LoVo (cell line): Measurements from ENCODE around the gene TNIK.

Experiments used
- DNase-seq: peaks from one replicate; pipeline ENCODE4 v3.0.0-alpha.2; 2016; ENCODE audit warnings: low spot score

The TNIK gene

GRCh38 chr3:171163101-171164066 lies 296.8 kb downstream of the TNIK start:
- no peak for DNase-seq

GRCh38 chr3:171160325-171160724 lies 299.9 kb downstream of the TNIK start:
- no peak for DNase-seq

GRCh38 chr3:171159822-171160157 lies 300.4 kb downstream of the TNIK start:
- DNase-seq: no peak

GRCh38 chr3:171159024-171159821 lies 301.0 kb downstream of the TNIK start:
- DNase-seq: no peak

GRCh38 chr3:171157980-171158379 lies 302.2 kb downstream of the TNIK start:
- DNase-seq: no peak

GRCh38 chr3:171157286-171157685 lies 302.9 kb downstream of the TNIK start:
- DNase-seq: no peak

GRCh38 chr3:171156401-171157010 lies 303.7 kb downstream of the TNIK start:
- peak; percentile 37 for DNase-seq

- no peak for DNase-seq
Observed at GRCh38 chr3:171155122-171155700, 305.0 kb downstream of the TNIK start.

- DNase-seq: no peak
Observed at GRCh38 chr3:171150945-171151344, 309.3 kb downstream of the TNIK start.

- DNase-seq: no peak
Observed at GRCh38 chr3:171149526-171150116, 310.6 kb downstream of the TNIK start.

GRCh38 chr3:171145798-171146197 lies 314.4 kb downstream of the TNIK start:
- DNase-seq: no peak

- DNase-seq: no peak
Observed at GRCh38 chr3:171142985-171143384, 317.2 kb downstream of the TNIK start.

- no peak for DNase-seq
Observed at GRCh38 chr3:171140246-171140645, 320.0 kb downstream of the TNIK start.

- no peak for DNase-seq
Observed at GRCh38 chr3:171138027-171138426, 322.2 kb downstream of the TNIK start.

GRCh38 chr3:171135549-171135948 lies 324.7 kb downstream of the TNIK start:
- no peak for DNase-seq

- no peak for DNase-seq
Observed at GRCh38 chr3:171133796-171134569, 326.2 kb downstream of the TNIK start.

GRCh38 chr3:171133337-171133736 lies 326.9 kb downstream of the TNIK start:
- no peak for DNase-seq

GRCh38 chr3:171132873-171133272 lies 327.3 kb downstream of the TNIK start:
- DNase-seq: no peak

GRCh38 chr3:171129827-171130226 lies 330.4 kb downstream of the TNIK start:
- no peak for DNase-seq

GRCh38 chr3:171127611-171128010 lies 332.6 kb downstream of the TNIK start:
- DNase-seq: no peak
